ENCODE measurements around the gene JAK1.

DNA sequence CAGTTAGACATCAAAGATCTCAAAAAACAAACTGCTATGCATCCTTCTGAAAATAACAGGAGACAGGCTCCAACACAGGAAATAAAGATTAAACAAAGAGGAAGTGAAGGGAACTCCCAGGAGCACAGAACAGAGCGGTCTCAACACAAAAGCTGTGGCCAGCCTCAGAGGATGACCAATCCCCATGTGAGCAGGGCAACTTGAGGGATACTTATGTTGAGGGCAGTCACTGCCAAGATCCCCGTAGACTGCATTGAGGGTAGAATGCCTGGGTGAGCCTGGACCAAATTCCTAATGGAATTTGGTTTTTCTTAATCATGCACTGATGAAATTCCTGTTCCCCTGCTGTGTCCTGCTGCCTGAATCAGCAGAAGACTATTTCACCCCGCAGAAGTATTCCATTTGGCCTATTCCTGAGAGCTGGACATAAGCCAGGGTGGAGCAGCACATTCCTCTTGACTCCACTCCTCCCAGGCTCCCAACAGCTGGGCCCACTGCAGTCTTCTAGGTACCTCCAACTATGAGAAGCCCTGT, 49.0 kb downstream of the JAK1 start:
- TF ChIP-seq CTCF (IDR thresholded peaks at IDR 0.05): no peak
- no peak for TF ChIP-seq EP300 (IDR thresholded peaks at IDR 0.05)
